Skeletal muscle tissue (tissue), 4 donors: ENCODE data around the gene ATP7A. TPM values are rescaled to one million over a fixed set of nuclear protein-coding genes. Genes with fewer than 3 reads are reported as not detected.
"Not testable (repeated sequence)": the region's sequence is repeated elsewhere in the genome, so short reads cannot be mapped to it uniquely, and the experiment has no call there.

ENCODE experiments used
- H3K27ac ChIP-seq: one replicate; pipeline ENCODE4 v1.7.0; 2013; ENCODE audit warnings: mild to moderate bottlenecking, low read depth, low read length, inconsistent platforms
- H3K27me3 ChIP-seq, 3 donors: one replicate each; pipeline ENCODE4 v1.7.0; 2013; ENCODE audit warnings: low read length in 3 of 3; ENCODE audit not compliant: control insufficient read depth in 3 of 3, insufficient read depth in 3 of 3
- H3K36me3 ChIP-seq, 3 donors: one replicate each; pipeline ENCODE4 v1.7.0; 2013; ENCODE audit warnings: low read length in 3 of 3; ENCODE audit not compliant: control insufficient read depth in 3 of 3, insufficient read depth in 3 of 3
- H3K4me1 ChIP-seq, 3 donors: one replicate each; pipeline ENCODE4 v1.7.0; 2013; ENCODE audit warnings: low read length in 3 of 3, mild to moderate bottlenecking in 3 of 3; ENCODE audit not compliant: control insufficient read depth in 3 of 3, insufficient read depth in 3 of 3
- H3K4me3 ChIP-seq, 3 donors: one replicate each; pipeline ENCODE4 v1.7.0; 2013; ENCODE audit warnings: low read length in 3 of 3
- H3K9ac ChIP-seq, 3 donors: one replicate each; pipeline ENCODE4 v1.7.0; 2013; ENCODE audit warnings: low read length in 3 of 3, mild to moderate bottlenecking in 3 of 3, moderate library complexity in 2 of 3, low read depth in 1 of 3
- H3K9me3 ChIP-seq, 3 donors: one replicate each; pipeline ENCODE4 v1.7.0; 2013; ENCODE audit warnings: low read length in 3 of 3; ENCODE audit not compliant: control insufficient read depth in 3 of 3
- total RNA-seq: library from RNA; depleted of rRNA; stranded (reverse); fragments of >200 nt; gene quantifications from one replicate; pipeline ENCODE4 v1.2.3, GENCODE V29; 2014
- donor health status: Osteomylitis.

ATP7A gene
- total RNA-seq, 1 donor from 2014 or later, result 15.1 TPM

DNA sequence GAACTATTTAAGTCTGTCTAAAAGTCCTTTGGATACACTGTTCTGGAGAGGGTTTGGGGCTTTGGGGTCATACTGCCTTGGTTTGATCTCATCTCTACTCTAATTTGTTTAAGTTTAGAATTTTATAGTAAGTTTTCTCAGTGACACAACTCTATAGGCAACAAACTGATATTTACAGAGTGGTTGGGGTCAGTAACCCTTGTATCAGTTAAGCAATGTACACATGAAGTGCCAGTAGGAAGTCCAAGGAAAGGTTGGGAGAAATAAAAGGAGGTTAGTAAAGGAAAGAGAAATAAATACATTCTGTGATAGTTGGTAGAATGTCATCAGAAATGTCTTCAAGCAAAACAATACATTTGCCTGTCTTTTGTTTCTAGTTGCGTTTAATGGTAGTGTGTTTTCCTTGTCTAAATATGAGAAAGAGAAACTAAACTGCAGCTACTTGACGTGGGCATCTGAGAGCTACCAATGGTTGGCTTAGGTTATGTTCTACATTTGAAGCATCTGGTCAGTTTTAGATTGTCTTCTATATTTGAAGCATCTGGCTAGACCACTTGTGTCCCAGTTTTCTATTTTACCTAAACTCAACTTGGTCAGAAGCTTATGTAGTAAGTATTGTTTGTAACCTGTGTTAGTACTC lies 6.9 kb downstream of the ATP7A start:
- H3K9ac ChIP-seq, result no peak overlapping the region
- no peak overlapping the region for H3K4me3 ChIP-seq
- H3K36me3 ChIP-seq, result no peaks in the 10 kb centered on the region
- H3K27me3 ChIP-seq, result no peaks in the 10 kb centered on the region
- no peaks in the 10 kb centered on the region for H3K9me3 ChIP-seq
- H3K4me1 ChIP-seq, result peaks cover 2 to 5% (median 4%) of the 10 kb centered on the region in 3 donors
- H3K27ac ChIP-seq, result no peak overlapping the region

- Histone ChIP-seq H3K4me3 (no peak overlapping the region), H3K4me1 (peaks cover 0 to 5% (median 2%) of the 10 kb centered on the region in 3 donors), H3K27ac (no peak overlapping the region), H3K27me3 (no peaks in the 10 kb centered on the region), H3K9ac (no peak overlapping the region), H3K36me3 (no peaks in the 10 kb centered on the region), H3K9me3 (no peaks in the 10 kb centered on the region)
Measured at GRCh38 chrX:77918568-77918967, 8.1 kb downstream of the ATP7A start.

DNA sequence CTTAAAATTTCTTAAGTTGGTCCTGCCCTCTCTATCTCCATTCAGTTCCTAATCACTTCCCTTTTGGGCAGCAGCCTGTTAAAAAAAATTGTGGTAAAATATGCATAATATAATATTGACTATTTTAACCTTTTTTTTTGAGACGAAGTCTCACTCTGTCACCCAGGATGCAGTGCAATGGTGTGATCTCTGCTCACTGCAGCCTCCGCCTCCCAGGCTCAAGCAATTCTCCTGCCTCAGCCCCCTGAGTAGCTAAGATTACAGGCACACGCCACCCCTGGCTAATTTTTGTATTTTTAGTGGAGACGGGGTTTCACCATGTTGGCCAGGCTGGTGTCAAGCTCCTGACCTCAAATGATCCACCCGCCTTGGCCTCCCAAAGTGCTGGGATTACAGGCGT lies 8.9 kb downstream of the ATP7A start:
- H3K4me3 ChIP-seq, H3K27ac ChIP-seq, H3K9ac ChIP-seq, H3K36me3 ChIP-seq, H3K4me1 ChIP-seq, H3K27me3 ChIP-seq, H3K9me3 ChIP-seq: not testable (repeated sequence)

GRCh38 chrX:77922787-77923186 lies 12.3 kb downstream of the ATP7A start:
- Histone ChIP-seq H3K4me3 (no peak overlapping the region), H3K4me1 (peaks cover 0 to 5% (median 2%) of the 10 kb centered on the region in 3 donors), H3K27me3 (no peaks in the 10 kb centered on the region), H3K27ac (no peak overlapping the region), H3K36me3 (no peaks in the 10 kb centered on the region), H3K9me3 (no peaks in the 10 kb centered on the region), H3K9ac (no peak overlapping the region)

DNA sequence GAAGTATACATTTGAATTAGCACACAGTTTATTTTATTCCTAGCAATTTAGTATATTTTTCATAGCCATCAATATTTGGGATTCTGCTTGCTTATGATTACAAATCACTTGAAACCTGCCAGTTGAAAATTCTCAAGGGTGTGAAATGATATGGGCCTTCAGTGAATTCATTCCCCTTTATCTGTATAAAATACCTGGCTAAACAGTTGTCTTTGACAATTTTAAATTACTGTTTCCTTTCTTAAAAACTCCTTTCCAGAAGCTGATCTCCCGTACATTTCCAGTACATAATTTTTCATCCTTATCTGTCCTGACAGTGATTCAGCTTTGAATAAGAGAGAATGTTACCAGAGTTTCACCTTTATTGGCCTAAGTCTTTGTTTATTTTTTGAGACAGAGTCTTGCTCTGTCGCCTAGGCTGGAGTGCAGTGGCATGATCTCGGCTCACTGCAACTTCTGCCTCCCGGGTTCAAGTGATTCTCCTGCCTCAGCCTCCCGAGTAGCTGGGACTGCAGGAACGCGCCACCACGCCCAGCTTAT lies 13.9 kb downstream of the ATP7A start:
- H3K9me3 ChIP-seq, result no peaks in the 10 kb centered on the region
- H3K36me3 ChIP-seq, result no peaks in the 10 kb centered on the region
- no peak overlapping the region for H3K4me3 ChIP-seq
- H3K27ac ChIP-seq, result no peak overlapping the region
- no peaks in the 10 kb centered on the region for H3K27me3 ChIP-seq
- no peaks in the 10 kb centered on the region for H3K4me1 ChIP-seq
- H3K9ac ChIP-seq, result no peak overlapping the region

GRCh38 chrX:77925764-77926163 lies 15.3 kb downstream of the ATP7A start:
- H3K9me3 ChIP-seq, result no peaks in the 10 kb centered on the region
- no peaks in the 10 kb centered on the region for H3K36me3 ChIP-seq
- H3K4me1 ChIP-seq, result no peaks in the 10 kb centered on the region
- H3K4me3 ChIP-seq, result no peak overlapping the region
- H3K27ac ChIP-seq, result no peak overlapping the region
- no peak overlapping the region for H3K9ac ChIP-seq
- no peaks in the 10 kb centered on the region for H3K27me3 ChIP-seq

DNA sequence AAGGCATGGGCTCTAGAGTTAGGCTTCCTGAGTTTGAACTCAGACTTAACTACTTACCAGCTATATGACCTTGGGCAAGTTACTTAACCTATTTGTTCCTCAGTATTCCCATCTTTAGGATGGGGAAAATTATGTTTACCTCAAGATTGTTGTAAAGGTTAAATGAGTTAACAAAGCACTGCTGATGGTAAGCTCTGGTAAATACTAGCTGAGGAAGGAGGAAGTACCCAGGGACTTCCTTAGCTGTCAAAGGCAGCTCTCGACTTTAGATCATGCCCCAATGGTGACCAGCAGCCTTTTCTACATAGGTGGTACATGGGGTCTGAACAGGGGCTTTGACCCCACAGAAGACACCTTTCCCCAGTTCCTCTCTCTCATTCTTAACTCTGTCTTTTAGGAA lies 20.1 kb downstream of the ATP7A start:
- Histone ChIP-seq H3K9me3 (no peaks in the 10 kb centered on the region), H3K9ac (no peak overlapping the region)

DNA sequence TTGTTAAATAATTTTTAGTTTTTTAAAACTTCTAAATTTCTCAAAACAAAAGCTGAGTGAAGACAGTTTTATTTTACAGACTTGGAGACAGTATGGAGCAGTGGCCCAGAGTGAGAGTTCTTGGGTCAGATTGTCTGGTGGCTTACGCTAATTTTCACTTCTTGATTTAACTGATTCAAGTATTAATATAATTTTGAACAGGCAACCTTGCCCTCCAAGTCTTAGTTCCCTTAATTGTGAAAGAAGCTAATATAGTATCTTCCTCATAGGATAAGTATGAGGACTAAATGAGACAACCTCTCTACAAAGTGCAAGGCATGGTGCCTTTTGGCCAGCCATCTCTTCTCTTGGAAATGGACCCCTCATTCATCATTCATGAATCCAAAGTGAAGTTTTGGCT lies 25.4 kb downstream of the ATP7A start:
- no peaks in the 10 kb centered on the region for H3K27me3 ChIP-seq
- no peaks in the 10 kb centered on the region for H3K9me3 ChIP-seq
- no peak overlapping the region for H3K27ac ChIP-seq
- H3K36me3 ChIP-seq, result no peaks in the 10 kb centered on the region
- no peaks in the 10 kb centered on the region for H3K4me1 ChIP-seq
- no peak overlapping the region for H3K4me3 ChIP-seq
- no peak overlapping the region for H3K9ac ChIP-seq

More for the DNA sequence above, 20.1 kb downstream of the ATP7A start:
- H3K4me3 ChIP-seq, result no peak overlapping the region
- no peaks in the 10 kb centered on the region for H3K4me1 ChIP-seq
- no peaks in the 10 kb centered on the region for H3K27me3 ChIP-seq
- no peak overlapping the region for H3K27ac ChIP-seq
- no peaks in the 10 kb centered on the region for H3K36me3 ChIP-seq

- Histone ChIP-seq H3K4me3 (no peak overlapping the region), H3K4me1 (no peaks in the 10 kb centered on the region), H3K9ac (no peak overlapping the region), H3K27me3 (no peaks in the 10 kb centered on the region), H3K27ac (no peak overlapping the region), H3K9me3 (no peaks in the 10 kb centered on the region), H3K36me3 (no peaks in the 10 kb centered on the region)
Measured at GRCh38 chrX:77936299-77936698, 25.8 kb downstream of the ATP7A start.

GRCh38 chrX:77937291-77937690 lies 26.8 kb downstream of the ATP7A start:
- Histone ChIP-seq H3K36me3 (no peaks in the 10 kb centered on the region), H3K4me3 (no peak overlapping the region), H3K27ac (no peak overlapping the region), H3K9me3 (no peaks in the 10 kb centered on the region), H3K9ac (no peak overlapping the region), H3K27me3 (no peaks in the 10 kb centered on the region), H3K4me1 (no peaks in the 10 kb centered on the region)
